Effector memory CD4-positive, alpha-beta T cell (primary cell): ENCODE measurements around the gene LRRFIP2.

Source experiments
- DNase-seq, 3 donors: peaks; one replicate each; pipeline ENCODE4 v3.0.0-alpha.2; 2020
- H3K27ac ChIP-seq: 2 replicates; pipeline ENCODE4 v1.7.0; 2013; ENCODE audit warnings: mild to moderate bottlenecking, low read length, moderate library complexity; ENCODE audit not compliant: insufficient read depth, poor library complexity, severe bottlenecking
- H3K27me3 ChIP-seq: replicated peaks from 2 replicates; pipeline ENCODE4 v1.7.0; 2013; ENCODE audit warnings: mild to moderate bottlenecking, low read length; ENCODE audit not compliant: insufficient read depth, control insufficient read depth, poor library complexity, severe bottlenecking
- H3K36me3 ChIP-seq: 2 replicates; pipeline ENCODE4 v1.7.0; 2013; ENCODE audit warnings: mild to moderate bottlenecking, low read length, moderate library complexity; ENCODE audit not compliant: control insufficient read depth, insufficient read depth
- H3K4me1 ChIP-seq: 2 replicates; pipeline ENCODE4 v1.7.0; 2013; ENCODE audit warnings: low read length, mild to moderate bottlenecking; ENCODE audit not compliant: control insufficient read depth, insufficient read depth, poor library complexity, severe bottlenecking
- H3K4me3 ChIP-seq: 2 replicates; pipeline ENCODE4 v1.7.0; 2013; ENCODE audit warnings: low read length, low read depth, mild to moderate bottlenecking; ENCODE audit not compliant: insufficient read depth, poor library complexity, severe bottlenecking
- H3K9me3 ChIP-seq: 2 replicates; pipeline ENCODE4 v1.7.0; 2013; ENCODE audit warnings: mild to moderate bottlenecking, low read length, moderate library complexity; ENCODE audit not compliant: control insufficient read depth

The LRRFIP2 gene

GRCh38 chr3:37040231-37040630 is 134.2 kb downstream of the LRRFIP2 start:
- peaks cover 40% of the 10 kb centered on the region for H3K36me3 ChIP-seq
- H3K4me1 ChIP-seq, result no peaks in the 10 kb centered on the region
- no peak overlapping the region for H3K27ac ChIP-seq
- peaks cover 7% of the 10 kb centered on the region for H3K9me3 ChIP-seq
- H3K27me3 ChIP-seq, result no peaks in the 10 kb centered on the region
- DNase-seq, result no peak
- H3K4me3 ChIP-seq, result no peak overlapping the region

GRCh38 chr3:37039161-37039846 is 135.1 kb downstream of the LRRFIP2 start:
- Histone ChIP-seq H3K27ac (no peak overlapping the region), H3K9me3 (peaks cover 7% of the 10 kb centered on the region), H3K4me3 (no peak overlapping the region), H3K27me3 (no peaks in the 10 kb centered on the region), H3K36me3 (peaks cover 43% of the 10 kb centered on the region), H3K4me1 (no peaks in the 10 kb centered on the region)
- DNase-seq, result no peak

DNA sequence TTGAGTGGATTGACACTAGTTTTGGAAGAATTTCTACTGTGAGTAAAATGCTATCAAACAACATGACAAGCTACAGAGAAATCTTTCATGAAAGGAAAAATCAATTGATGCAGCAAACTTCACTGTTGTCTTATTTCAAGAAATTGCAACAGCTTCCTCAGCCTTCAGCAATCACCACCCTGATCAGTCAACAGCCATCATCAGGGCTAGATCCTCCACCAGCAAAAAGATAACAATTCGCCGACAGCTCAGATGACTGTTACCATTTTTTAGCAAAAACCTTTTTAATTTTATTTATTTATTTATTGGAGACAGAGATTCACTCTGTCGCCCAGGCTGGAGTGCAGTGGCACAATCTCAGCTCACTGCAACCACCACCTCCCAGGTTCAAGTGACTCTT is 137.0 kb downstream of the LRRFIP2 start:
- peaks cover 52% of the 10 kb centered on the region for H3K36me3 ChIP-seq
- H3K27me3 ChIP-seq, result no peaks in the 10 kb centered on the region
- DNase-seq, result no peak
- H3K4me3 ChIP-seq, result no peak overlapping the region
- no peak overlapping the region for H3K27ac ChIP-seq
- no peaks in the 10 kb centered on the region for H3K4me1 ChIP-seq
- peaks cover 7% of the 10 kb centered on the region for H3K9me3 ChIP-seq

DNA sequence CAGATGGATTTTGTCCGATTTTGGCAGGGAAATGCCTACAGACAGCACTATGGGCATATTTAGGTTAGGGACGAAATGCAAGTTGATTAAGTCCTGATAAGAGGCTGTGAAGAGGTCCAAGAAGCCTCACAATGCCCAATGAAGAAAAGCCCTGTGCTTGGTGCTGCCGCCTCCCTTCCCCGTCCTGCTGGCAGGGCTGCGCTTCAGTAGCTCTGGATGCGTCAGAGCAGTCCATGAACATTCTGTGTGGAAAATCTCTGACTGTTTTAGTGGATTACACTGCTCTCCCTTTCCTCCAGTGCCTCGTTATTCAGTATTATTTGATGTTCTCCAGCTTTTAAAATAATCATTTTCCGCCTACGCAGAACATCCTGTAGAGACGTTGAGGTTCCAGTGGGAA is 141.4 kb downstream of the LRRFIP2 start:
- H3K4me1 ChIP-seq, result no peaks in the 10 kb centered on the region

DNA sequence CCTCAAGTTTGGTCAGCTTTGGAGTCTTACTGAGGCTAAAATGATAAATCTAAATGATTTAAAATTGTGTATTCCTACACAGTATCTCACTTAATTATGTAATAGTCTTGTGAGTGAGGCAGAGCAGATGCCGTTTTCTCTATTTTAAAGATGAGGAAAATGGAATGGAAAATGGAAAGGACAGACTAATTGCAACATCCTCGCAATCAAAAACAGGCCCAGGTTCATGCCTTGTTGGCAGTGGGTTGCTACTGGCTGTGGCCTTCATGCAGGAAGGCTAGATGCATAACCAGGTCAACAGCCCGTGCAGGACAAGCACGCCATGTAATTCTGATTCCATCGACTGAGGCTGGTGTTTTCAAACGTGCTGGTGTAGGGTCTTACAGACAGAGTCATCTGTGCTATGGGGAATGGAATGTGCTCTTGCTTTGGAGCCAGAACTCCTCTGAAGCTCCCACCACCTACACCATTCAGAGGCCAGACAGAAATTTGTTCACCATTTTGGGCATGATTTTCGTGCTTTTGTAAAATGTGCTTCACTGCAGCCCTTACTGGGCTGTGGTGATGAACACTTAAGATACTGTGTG is 143.2 kb downstream of the LRRFIP2 start:
- Histone ChIP-seq H3K36me3 (peaks cover 61% of the 10 kb centered on the region), H3K27me3 (no peaks in the 10 kb centered on the region), H3K4me3 (no peak overlapping the region), H3K4me1 (no peaks in the 10 kb centered on the region), H3K27ac (no peak overlapping the region), H3K9me3 (peaks cover 5% of the 10 kb centered on the region)
- DNase-seq, result no peak

More for the DNA sequence above, 141.4 kb downstream of the LRRFIP2 start:
- no peak overlapping the region for H3K4me3 ChIP-seq
- peaks cover 53% of the 10 kb centered on the region for H3K36me3 ChIP-seq
- H3K9me3 ChIP-seq, result peaks cover 7% of the 10 kb centered on the region
- no peak overlapping the region for H3K27ac ChIP-seq
- H3K27me3 ChIP-seq, result no peaks in the 10 kb centered on the region
- DNase-seq, result no peak

DNA sequence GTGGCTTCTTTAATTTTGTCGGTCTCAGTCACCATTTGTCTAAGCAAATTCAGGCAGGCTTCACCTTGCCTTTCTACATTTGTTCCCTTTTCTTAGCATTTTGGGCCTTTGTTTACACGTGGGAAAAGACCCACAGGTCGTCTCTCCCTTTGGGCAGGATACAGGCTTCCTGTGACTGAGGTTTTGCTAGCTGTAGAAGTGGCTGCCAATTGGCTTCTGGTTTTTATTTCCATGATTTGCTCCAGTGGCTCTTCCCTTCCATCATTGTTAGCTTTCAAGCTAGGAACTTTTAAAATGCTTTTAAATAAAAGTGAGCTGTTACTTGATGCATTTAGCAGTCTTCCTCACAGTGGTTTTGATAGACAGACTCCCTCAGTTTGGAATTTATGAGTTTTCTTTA is 143.8 kb downstream of the LRRFIP2 start:
- Histone ChIP-seq H3K9me3 (no peaks in the 10 kb centered on the region), H3K4me1 (no peaks in the 10 kb centered on the region), H3K36me3 (peaks cover 60% of the 10 kb centered on the region), H3K4me3 (no peak overlapping the region), H3K27me3 (no peaks in the 10 kb centered on the region), H3K27ac (no peak overlapping the region)
- no peak for DNase-seq

DNA sequence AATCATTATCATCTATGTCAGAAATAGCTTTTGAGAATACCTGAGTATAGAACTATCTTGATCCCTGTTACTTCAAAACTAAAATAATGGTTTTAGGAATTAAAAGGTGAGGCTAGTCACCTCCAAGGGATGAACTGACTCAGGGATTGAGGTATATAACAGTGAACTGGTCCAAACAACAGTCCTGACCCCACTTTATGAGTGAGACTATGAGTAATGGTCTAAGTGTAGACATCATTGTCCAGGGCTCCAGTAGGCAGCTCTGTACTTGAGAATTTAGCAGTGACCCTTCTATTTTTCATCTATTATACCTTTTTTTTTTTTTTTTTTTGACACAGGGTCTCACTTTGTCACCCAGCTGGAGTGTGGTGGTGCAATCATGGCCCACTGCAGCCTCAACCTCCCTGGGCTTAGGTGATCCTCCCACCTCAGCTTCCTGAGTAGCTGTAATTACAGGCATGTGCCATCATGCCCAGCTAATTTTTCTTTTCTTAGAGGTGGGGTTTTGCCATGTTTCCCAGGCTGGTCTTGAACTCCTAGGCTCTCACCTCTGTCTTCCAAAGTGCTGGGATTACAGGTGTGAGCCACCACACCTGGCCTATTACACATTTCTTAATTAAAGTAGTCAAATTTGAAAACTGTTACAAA is 144.7 kb downstream of the LRRFIP2 start:
- no peaks in the 10 kb centered on the region for H3K9me3 ChIP-seq
- H3K4me1 ChIP-seq, result no peaks in the 10 kb centered on the region
- H3K36me3 ChIP-seq, result peaks cover 52% of the 10 kb centered on the region
- H3K27ac ChIP-seq, result no peak overlapping the region
- H3K4me3 ChIP-seq, result no peak overlapping the region
- H3K27me3 ChIP-seq, result no peaks in the 10 kb centered on the region
- DNase-seq, result no peak

DNA sequence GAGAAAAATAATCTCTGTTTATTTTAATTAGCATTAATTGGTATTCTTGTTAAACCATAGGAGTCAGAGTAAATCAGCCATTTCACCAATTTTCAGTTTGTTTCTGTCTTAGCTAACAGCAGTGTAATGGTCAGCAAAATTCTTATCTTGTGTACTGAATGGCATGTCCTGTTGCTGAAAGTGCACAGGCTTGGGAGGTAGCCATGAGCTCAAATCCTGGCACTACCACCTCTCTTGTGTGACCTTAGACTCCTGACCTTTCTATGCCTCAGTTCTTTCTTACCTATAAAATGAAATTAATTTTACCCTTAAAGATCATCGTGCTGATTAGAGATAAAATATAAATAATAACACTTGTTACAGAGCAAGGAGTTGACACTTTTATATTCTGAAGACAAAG is 145.3 kb downstream of the LRRFIP2 start:
- H3K36me3 ChIP-seq, result peaks cover 51% of the 10 kb centered on the region
- H3K9me3 ChIP-seq, result no peaks in the 10 kb centered on the region
- H3K27ac ChIP-seq, result no peak overlapping the region
- H3K27me3 ChIP-seq, result no peaks in the 10 kb centered on the region
- no peak for DNase-seq
- no peak overlapping the region for H3K4me3 ChIP-seq
- no peaks in the 10 kb centered on the region for H3K4me1 ChIP-seq

DNA sequence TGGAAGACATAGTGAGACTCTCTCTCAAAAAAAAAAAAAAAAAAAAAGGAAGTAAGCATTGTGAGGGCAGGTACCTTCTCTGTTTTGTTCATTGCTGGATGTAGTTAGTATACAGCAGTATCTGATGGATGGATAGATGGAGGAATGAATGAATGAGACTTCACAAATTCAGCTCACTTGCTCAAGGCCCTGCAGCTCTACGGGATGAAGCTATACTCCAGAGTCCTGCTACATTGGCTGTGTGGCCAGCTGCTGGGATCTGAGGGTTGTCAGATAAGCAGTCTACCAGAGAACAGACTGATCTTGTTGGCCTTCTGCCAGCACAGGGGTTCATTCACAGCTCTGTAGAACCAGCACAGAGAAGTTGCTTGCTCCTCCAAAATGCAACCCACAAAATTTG is 146.1 kb downstream of the LRRFIP2 start:
- H3K27ac ChIP-seq, result no peak overlapping the region
- no peaks in the 10 kb centered on the region for H3K9me3 ChIP-seq
- DNase-seq, result no peak
- H3K36me3 ChIP-seq, result peaks cover 47% of the 10 kb centered on the region
- H3K4me1 ChIP-seq, result no peaks in the 10 kb centered on the region
- no peaks in the 10 kb centered on the region for H3K27me3 ChIP-seq
- H3K4me3 ChIP-seq, result no peak overlapping the region

DNA sequence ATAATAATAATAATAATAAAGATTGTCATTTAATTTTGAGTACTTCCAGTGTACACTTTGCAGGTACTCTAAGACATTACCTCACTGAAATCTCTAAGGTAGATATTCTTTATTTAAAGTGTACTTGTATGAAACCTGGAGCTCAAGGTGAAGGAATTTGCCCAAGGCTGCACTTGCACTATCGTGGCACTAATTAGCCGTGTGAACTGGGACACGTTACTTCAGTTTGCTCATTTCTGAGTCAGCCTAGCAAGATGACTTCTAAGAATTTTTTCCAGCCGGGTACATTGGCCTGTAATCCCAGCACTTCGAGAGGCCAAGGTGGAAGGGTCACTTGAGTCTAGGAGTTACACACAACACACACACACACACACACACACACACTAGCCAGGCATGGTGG is 147.5 kb downstream of the LRRFIP2 start:
- H3K4me1 ChIP-seq, result no peaks in the 10 kb centered on the region
- no peak overlapping the region for H3K27ac ChIP-seq
- H3K9me3 ChIP-seq, result no peaks in the 10 kb centered on the region
- no peaks in the 10 kb centered on the region for H3K27me3 ChIP-seq
- H3K4me3 ChIP-seq, result no peak overlapping the region
- DNase-seq, result no peak
- peaks cover 50% of the 10 kb centered on the region for H3K36me3 ChIP-seq
